ENCODE results near the gene DGUOK.

Gene DGUOK

DNA sequence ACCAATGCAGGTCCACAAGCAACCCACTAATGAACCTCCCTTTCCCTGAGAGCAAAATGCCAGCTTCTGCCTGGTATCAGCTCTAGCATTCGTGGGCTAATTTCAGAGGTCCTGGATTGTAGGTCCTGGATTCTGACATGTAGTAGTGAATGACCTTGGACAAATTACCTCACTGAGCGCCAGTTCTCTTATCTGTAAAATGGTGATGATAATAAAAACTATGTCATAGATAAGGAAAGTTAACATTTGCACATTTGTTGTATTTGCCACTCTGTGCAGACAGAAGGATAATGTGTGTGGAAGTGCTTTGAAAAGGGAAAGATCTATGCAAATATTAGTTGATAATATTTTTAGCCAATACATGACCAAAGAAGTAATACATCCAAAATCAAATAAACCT, 53.9 kb downstream of the DGUOK start:
- Histone ChIP-seq H3K36me3 (ENCODE audit: insufficient read depth, low read length) (no peaks in the 10 kb centered on the region), H4K20me1 (ENCODE audit: insufficient read depth, low read length) (no peaks in the 10 kb centered on the region), H3K9me3 (ENCODE audit: low read length) (no peaks in the 10 kb centered on the region), H3K9ac (ENCODE audit: low read length) (no peak overlapping the region), H3K79me2 (ENCODE audit: insufficient read depth, low read length) (no peaks in the 10 kb centered on the region), H2AFZ (ENCODE audit: low read length) (no peak overlapping the region), H3K9me2 (ENCODE audit: low read depth, low read length) (no peaks in the 10 kb centered on the region), H3K4me3 (ENCODE audit: low read depth, low read length, poor library complexity, severe bottlenecking) (peak overlapping the region; percentile 55), H3K4me2 (ENCODE audit: low read length) (peak overlapping the region; percentile 84), H3K27ac (ENCODE audit: low read depth, low read length, poor library complexity, severe bottlenecking) (no peak overlapping the region), H3K27me3 (ENCODE audit: insufficient read depth, low read length) (no peaks in the 10 kb centered on the region; the same call in 1 of the 2 replicates), H3K4me1 (ENCODE audit: insufficient read depth, low read length, severe bottlenecking) (peaks cover 25% of the 10 kb centered on the region), H3F3A (ENCODE audit: insufficient read depth, low read length) (peaks cover 6% of the 10 kb centered on the region)
- TF ChIP-seq EZH2 (IDR thresholded peaks at IDR 0.05; ENCODE audit: borderline replicate concordance, low read length) = no peak
- TF ChIP-seq, protein P1, sequence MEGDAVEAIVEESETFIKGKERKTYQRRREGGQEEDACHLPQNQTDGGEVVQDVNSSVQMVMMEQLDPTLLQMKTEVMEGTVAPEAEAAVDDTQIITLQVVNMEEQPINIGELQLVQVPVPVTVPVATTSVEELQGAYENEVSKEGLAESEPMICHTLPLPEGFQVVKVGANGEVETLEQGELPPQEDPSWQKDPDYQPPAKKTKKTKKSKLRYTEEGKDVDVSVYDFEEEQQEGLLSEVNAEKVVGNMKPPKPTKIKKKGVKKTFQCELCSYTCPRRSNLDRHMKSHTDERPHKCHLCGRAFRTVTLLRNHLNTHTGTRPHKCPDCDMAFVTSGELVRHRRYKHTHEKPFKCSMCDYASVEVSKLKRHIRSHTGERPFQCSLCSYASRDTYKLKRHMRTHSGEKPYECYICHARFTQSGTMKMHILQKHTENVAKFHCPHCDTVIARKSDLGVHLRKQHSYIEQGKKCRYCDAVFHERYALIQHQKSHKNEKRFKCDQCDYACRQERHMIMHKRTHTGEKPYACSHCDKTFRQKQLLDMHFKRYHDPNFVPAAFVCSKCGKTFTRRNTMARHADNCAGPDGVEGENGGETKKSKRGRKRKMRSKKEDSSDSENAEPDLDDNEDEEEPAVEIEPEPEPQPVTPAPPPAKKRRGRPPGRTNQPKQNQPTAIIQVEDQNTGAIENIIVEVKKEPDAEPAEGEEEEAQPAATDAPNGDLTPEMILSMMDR (IDR thresholded peaks at IDR 0.05; ENCODE audit: low read length) = no peak

DNA sequence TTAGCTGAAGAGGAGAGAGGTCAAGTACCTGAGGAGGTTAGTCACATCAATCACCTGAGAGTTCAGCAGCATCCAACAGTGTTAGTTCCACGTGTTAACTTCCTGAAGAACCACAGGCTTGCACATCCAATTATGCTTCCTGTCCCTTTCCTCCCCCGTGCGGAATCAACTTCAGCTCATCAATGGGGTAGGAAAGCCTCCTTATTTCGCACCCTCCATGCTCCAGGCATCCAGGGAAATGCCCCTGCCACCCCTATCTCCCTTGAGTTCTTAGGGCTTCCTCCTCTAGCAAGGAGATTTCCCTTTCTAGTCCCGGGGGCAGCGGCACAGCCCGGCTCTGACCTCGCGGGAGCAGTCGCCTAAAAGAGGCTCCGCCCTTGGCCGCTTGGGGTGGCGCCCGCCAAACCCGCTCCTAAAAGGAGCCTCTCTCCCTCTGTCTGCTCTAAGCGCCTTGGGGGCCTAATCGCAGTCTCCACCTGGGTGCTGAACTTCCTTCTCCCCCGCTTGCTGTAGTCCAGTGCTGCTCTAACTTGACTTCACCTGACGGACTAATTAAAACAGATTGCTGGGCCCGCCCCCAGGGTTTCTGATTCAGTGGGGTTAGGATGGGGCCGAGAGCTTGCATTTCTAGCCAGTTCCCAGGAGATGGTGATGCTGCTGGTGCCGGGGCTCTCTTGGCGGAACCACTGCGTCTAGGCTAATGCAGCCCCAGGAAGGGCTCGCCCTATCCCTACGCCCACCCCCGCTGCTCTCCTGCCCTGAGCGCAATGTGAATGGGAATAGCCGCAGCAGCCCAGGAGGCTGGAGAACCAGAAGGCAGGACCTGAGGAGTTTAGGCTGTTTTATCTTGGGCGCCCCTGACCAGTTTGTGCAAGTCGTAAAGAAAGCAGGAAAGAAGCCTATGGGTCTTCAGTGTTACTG, 54.7 kb downstream of the DGUOK start:
- Histone ChIP-seq H3K79me2 (ENCODE audit: insufficient read depth, low read length) (no peaks in the 10 kb centered on the region), H3K4me3 (ENCODE audit: low read depth, low read length, poor library complexity, severe bottlenecking) (peak overlapping the region; percentile 55), H3F3A (ENCODE audit: insufficient read depth, low read length) (peaks cover 6% of the 10 kb centered on the region), H3K27ac (ENCODE audit: low read depth, low read length, poor library complexity, severe bottlenecking) (no peak overlapping the region), H3K27me3 (ENCODE audit: insufficient read depth, low read length) (no peaks in the 10 kb centered on the region; the same call in 1 of the 2 replicates), H3K9ac (ENCODE audit: low read length) (peak overlapping the region; percentile 49), H3K4me1 (ENCODE audit: insufficient read depth, low read length, severe bottlenecking) (peaks cover 33% of the 10 kb centered on the region), H3K36me3 (ENCODE audit: insufficient read depth, low read length) (peaks cover 3% of the 10 kb centered on the region; the same call in 1 of the 2 replicates), H3K9me2 (ENCODE audit: low read depth, low read length) (no peaks in the 10 kb centered on the region), H4K20me1 (ENCODE audit: insufficient read depth, low read length) (no peaks in the 10 kb centered on the region), H3K9me3 (ENCODE audit: low read length) (no peaks in the 10 kb centered on the region), H2AFZ (ENCODE audit: low read length) (no peak overlapping the region), H3K4me2 (ENCODE audit: low read length) (peak overlapping the region; percentile 84)
- TF ChIP-seq, protein P1 (IDR thresholded peaks at IDR 0.05; ENCODE audit: low read length) = no peak
- no peak for TF ChIP-seq EZH2 (IDR thresholded peaks at IDR 0.05; ENCODE audit: borderline replicate concordance, low read length)

DNA sequence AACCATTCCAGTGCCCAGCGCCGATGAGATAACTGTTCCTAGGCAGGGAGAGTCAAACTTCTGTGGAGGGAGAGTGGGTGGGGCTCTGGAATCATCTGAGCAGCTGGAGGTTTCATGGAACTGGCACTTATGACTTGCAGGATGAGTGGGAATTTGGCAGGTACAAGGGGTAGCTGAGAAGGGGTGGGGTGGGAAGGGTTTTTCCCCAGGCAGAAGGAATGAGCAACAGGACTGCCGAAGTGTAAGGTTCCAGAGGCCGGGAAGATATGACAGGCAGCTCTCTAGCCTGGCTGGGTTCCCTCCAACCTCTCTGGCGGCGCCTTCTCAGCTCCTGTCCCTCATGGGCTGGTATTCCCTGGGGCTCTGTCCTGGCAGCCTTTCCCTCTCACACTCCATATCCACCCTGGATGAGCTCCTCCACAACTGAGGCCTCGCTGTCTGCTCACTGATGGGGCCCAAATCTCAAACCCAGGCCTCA, 55.5 kb downstream of the DGUOK start:
- Histone ChIP-seq H3K9ac (ENCODE audit: low read length) (no peak overlapping the region), H3K4me1 (ENCODE audit: insufficient read depth, low read length, severe bottlenecking) (peaks cover 41% of the 10 kb centered on the region), H3K27ac (ENCODE audit: low read depth, low read length, poor library complexity, severe bottlenecking) (no peak overlapping the region), H2AFZ (ENCODE audit: low read length) (no peak overlapping the region), H3K9me2 (ENCODE audit: low read depth, low read length) (no peaks in the 10 kb centered on the region), H3K4me3 (ENCODE audit: low read depth, low read length, poor library complexity, severe bottlenecking) (no peak overlapping the region), H3K79me2 (ENCODE audit: insufficient read depth, low read length) (no peaks in the 10 kb centered on the region), H3K36me3 (ENCODE audit: insufficient read depth, low read length) (peaks cover 11% of the 10 kb centered on the region; the same call in 1 of the 2 replicates), H3F3A (ENCODE audit: insufficient read depth, low read length) (peaks cover 6% of the 10 kb centered on the region), H3K27me3 (ENCODE audit: insufficient read depth, low read length) (no peaks in the 10 kb centered on the region; the same call in 1 of the 2 replicates), H4K20me1 (ENCODE audit: insufficient read depth, low read length) (no peaks in the 10 kb centered on the region), H3K4me2 (ENCODE audit: low read length) (no peak overlapping the region), H3K9me3 (ENCODE audit: low read length) (no peaks in the 10 kb centered on the region)
- no peak for TF ChIP-seq EZH2 (IDR thresholded peaks at IDR 0.05; ENCODE audit: borderline replicate concordance, low read length)

Measured in OCI-LY1 (cell line).